Fibroblast of skin of left quadriceps (primary cell): ENCODE results near the gene NFYC.
"Not testable (repeated sequence)": the region's sequence is repeated elsewhere in the genome, so short reads cannot be mapped to it uniquely, and the experiment has no call there.

Experiments used
- DNase-seq, 2 experiments: peaks; one replicate each; pipeline ENCODE4 v3.0.0-alpha.2; 2013; ENCODE audit warnings: low read depth in 2 of 2

NFYC gene

GRCh38 chr1:40665335-40666171 lies 26.0 kb upstream of the NFYC start, which contains the start of gene RIMS3:
RIMS3 (minus strand) TSS chr1:40665682; CDS start chr1:40641925, 23,757 bp downstream.
- DNase-seq, result peak; percentile 8 to 12

DNA sequence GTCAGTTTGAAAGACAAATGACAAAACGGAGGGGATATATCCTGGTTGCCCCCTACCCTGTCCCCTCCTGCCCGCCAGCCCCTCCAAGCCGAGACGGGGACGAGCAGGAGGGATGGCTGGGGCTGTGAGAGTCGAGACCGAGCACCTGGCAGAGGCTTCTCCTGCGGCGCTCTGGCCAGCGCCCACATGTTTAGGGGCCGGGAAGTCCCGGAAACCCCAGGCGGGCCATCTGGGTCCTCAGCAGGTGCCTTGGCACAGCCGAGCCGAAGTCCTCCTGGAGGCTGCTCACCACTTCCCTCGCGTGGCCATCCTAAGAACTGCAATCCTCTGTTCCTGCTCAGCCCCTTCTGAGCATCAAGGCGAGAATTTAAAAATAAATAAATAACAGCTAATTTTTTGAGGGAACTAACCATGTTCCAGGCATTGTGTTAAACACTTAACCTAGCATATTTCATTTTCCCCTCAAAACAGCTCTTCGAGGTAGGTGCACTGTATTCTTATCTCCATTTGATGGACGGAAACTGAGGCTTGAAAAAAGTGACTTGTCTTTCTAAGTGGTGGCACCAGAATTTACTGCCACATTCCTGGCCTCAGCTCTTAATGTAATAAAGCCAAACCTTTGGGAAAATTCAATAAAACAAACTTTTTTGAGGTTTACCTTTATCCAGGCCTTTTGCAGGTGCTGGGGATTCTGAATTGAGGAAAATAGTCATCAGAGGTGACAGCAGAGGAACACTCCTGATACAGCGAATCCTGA lies 22.6 kb upstream of the NFYC start:
- DNase-seq, result peak; percentile 9 to 16

- no peak for DNase-seq
Observed at GRCh38 chr1:40673452-40673851, 18.1 kb upstream of the NFYC start.

GRCh38 chr1:40676501-40676900 lies 15.0 kb upstream of the NFYC start:
- DNase-seq, result no peak

DNA sequence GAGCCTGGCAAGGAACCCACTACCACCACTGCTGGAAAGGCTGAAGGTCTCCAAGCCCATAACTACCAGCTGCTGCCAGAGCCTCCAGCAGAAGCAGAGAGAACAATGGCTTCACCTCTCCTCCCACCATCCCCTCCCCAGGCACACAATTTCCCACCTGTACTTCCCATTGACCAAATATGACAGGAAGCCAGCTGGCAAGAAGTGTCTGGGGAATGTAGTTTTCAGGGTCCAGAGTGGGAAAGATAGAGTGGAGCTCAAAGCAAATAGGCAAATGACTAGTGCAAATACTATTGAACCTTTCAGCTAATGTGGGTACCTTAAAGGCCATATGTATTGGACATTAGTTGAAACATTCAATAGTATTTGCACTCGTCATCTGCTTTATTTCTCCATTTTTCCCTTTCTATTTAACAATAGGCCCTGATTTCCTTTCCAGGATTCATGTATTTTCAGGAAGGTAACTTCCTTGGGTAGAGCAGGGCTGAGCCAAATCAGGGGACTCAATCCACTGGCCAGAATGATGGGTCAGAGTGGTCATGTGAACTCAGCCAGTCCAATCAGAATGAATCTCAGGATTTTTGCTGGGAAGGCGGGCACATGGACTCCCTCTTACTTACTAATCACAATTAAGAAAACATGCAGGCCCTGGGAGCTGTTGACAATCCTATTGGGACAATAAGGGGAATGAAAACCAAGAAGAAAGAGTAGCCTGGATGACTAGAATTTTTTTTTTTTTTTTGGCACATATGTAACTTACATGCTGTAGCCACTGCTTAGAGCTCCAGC lies 12.1 kb upstream of the NFYC start:
- no peak for DNase-seq

GRCh38 chr1:40684669-40685068 lies 6.8 kb upstream of the NFYC start:
- DNase-seq, result no peak

DNA sequence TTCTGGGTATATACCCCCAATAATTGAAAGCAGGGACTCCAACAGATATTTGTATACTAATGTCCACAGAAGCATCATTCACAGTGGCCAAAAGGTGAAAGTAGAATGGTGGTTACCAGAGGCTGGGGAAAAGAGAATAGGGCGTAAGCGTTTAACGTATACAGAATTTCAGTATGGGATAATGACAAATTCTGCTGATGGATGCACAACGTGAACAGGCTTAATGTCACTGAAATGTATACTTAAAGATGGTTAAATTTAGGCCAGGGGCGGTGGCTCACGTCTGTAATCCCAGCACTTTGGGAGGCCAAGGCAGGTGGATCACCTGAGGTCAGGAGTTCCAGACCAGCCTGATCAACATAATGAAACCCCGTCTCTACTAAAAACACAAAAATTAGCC lies 4.4 kb upstream of the NFYC start:
- DNase-seq, result no peak

DNA sequence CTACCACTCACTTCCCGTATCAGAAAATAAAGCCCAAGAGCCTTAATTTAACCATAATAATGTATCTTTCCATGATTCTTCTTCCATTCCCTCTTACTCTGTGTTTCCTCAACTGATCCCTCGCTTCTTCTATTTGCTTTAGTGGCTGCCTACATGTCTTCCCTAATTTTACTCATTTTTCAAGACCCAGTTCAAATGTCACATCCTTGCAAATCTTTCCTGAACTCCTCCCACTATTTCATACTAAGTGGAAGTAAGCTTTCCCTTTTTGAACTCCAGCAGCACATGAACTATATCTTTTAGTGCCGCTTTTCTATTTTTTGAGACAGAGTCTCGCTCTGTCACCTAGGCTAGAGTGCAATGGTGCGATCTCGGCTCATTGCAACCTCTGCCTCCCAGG lies 3.8 kb upstream of the NFYC start:
- DNase-seq, result no peak

DNA sequence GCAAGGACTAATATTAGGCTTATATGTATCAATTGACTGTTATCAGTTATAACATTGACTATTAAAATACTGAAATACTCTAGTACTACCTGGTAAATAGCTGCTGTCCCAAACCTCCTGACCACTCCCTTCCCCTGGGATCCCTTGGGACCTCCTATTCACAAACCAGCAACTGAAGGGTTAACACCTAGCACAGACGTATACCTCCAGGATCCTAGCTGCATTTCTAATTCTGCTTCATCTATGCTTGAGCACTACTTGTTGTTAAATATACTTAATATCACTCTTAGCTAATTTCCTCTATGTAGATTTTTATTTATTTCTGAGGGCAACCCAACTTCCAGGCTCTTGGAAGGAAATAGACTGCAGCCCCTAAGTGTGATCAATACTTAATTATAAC lies 1.8 kb upstream of the NFYC start:
- DNase-seq, result no peak

GRCh38 chr1:40690771-40691537 lies 550 bp upstream of the NFYC start:
- DNase-seq, result no peak

GRCh38 chr1:40692429-40692895 lies 958 bp downstream of the NFYC start:
- no peak for DNase-seq

DNA sequence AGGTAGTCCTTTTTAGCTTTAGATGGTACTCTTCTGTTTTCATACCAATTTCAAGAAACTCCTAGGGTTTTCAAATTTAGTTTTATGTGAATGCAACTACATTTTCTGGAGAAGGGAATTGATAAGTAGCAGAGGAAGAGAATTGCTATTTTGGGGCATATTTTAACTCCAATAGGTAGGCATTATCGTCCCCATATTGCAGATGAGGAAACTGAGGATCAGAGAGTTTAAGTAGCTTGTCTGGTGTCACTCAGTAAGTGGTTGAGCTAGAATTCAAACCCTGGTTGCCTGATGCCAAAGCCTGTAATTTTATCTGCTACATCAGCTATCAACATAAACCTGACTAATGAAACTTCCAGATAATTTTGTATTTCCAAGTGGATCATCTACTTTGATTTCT lies 1.9 kb downstream of the NFYC start:
- DNase-seq, result no peak

GRCh38 chr1:40694353-40694874 lies 2.9 kb downstream of the NFYC start:
- DNase-seq, result no peak

- DNase-seq, result no peak
Observed at GRCh38 chr1:40696294-40696693, 4.8 kb downstream of the NFYC start.

GRCh38 chr1:40697436-40697835 lies 5.9 kb downstream of the NFYC start:
- DNase-seq, result no peak

DNA sequence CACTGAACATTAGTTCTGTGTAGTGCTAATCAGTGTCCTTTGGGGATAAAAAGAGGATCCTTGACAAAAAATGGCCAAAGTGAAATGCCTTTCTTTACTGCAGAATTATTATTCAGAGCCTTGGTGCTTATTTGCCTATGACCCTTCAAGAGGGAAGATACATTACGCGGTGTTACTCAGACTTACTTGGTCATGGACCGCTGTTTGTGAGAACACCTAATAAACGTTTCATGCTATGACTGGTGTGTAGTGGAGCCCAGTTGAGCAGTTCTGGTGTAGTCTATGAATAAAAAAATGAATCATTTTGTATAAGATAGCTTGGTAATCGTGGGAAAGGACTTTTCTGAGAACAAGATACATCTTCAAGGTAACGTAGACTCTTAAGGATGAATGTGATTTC lies 8.3 kb downstream of the NFYC start:
- DNase-seq, result no peak

DNA sequence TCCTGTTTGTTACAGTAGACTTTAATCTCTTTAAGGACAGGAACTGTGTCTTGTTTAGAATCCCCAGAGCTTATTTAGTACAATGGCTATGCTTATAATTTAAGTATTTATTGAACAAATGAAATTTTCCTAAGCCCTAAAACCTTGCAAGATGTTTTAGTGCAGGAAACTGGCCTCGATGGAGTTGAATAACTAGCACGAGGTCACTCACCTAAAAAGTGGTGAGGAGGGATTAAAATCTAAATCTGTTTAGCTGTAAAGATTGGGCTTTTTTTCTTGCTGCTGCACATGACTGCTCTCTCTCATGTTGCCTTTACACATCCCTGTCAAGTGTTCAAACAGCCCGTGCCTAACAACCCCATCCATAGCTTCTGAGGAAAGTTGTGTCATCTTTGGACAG lies 10.2 kb downstream of the NFYC start:
- DNase-seq, result no peak

- not testable (repeated sequence) for DNase-seq
Observed at GRCh38 chr1:40702810-40703209, 11.3 kb downstream of the NFYC start.

DNA sequence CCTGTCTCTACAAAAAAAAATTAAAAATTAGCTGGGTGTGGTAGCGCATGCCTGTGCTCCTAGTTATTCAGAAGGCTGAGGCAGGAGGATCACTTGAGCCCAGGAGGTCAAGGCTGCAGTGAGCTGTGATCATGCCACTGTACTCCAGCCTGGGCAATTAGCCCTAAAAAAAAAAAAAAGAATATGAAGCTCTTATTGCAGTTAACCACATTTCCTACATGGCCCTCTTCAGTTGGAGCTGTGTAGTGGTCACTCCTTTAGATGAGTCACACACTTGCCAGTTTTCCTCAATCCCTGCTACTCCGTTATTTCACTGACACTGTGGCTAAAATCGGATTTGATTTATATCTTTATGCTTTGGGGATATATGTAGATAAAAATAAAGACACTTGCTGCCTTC lies 11.8 kb downstream of the NFYC start:
- peak; percentile 32 to 33 for DNase-seq

- no peak for DNase-seq
Observed at GRCh38 chr1:40704817-40705733, 13.6 kb downstream of the NFYC start.
